Measurements from ENCODE around the gene AK3.

DNA sequence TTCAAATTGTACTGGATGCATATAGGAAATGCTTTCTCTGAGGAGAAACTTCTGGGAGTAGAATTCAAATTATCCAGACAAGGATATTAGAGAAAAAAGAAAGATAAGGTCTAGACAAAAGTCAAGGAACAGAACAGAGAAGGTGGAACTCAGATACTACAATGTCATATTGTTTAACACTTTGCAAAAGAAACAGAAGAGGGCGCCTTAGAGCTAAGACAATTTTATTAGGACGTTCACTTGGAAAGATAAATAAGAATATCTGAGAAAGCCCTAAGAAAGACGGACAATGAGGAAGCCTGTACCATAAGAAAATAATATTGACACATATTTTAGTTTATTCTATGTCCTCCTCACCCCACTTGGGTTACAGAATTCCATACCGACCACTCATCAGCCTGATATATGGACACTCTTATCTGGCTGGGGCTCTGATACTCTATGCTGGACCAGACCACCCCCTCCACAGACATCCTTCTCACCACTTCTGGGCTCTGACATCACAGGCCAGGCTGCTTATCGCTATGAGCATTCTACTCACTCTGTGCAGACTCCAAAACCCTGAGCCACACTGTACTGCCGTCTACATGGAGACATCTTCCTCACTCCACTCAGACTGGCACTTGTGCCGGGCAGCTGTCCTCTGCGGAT lies 9.1 kb upstream of the AK3 start:
- TF ChIP-seq, protein P1, sequence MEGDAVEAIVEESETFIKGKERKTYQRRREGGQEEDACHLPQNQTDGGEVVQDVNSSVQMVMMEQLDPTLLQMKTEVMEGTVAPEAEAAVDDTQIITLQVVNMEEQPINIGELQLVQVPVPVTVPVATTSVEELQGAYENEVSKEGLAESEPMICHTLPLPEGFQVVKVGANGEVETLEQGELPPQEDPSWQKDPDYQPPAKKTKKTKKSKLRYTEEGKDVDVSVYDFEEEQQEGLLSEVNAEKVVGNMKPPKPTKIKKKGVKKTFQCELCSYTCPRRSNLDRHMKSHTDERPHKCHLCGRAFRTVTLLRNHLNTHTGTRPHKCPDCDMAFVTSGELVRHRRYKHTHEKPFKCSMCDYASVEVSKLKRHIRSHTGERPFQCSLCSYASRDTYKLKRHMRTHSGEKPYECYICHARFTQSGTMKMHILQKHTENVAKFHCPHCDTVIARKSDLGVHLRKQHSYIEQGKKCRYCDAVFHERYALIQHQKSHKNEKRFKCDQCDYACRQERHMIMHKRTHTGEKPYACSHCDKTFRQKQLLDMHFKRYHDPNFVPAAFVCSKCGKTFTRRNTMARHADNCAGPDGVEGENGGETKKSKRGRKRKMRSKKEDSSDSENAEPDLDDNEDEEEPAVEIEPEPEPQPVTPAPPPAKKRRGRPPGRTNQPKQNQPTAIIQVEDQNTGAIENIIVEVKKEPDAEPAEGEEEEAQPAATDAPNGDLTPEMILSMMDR (IDR thresholded peaks at IDR 0.05): peak; percentile 36; the same call in 1 of the 2 replicates
- TF ChIP-seq, protein P2, sequence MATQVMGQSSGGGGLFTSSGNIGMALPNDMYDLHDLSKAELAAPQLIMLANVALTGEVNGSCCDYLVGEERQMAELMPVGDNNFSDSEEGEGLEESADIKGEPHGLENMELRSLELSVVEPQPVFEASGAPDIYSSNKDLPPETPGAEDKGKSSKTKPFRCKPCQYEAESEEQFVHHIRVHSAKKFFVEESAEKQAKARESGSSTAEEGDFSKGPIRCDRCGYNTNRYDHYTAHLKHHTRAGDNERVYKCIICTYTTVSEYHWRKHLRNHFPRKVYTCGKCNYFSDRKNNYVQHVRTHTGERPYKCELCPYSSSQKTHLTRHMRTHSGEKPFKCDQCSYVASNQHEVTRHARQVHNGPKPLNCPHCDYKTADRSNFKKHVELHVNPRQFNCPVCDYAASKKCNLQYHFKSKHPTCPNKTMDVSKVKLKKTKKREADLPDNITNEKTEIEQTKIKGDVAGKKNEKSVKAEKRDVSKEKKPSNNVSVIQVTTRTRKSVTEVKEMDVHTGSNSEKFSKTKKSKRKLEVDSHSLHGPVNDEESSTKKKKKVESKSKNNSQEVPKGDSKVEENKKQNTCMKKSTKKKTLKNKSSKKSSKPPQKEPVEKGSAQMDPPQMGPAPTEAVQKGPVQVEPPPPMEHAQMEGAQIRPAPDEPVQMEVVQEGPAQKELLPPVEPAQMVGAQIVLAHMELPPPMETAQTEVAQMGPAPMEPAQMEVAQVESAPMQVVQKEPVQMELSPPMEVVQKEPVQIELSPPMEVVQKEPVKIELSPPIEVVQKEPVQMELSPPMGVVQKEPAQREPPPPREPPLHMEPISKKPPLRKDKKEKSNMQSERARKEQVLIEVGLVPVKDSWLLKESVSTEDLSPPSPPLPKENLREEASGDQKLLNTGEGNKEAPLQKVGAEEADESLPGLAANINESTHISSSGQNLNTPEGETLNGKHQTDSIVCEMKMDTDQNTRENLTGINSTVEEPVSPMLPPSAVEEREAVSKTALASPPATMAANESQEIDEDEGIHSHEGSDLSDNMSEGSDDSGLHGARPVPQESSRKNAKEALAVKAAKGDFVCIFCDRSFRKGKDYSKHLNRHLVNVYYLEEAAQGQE (IDR thresholded peaks at IDR 0.05; ENCODE audit: insufficient read depth in 1 of 2, low read depth in 2 of 2, low read length in 1 of 2): no peak
- TF ChIP-seq POLR2AphosphoS5 (IDR thresholded peaks at IDR 0.05; ENCODE audit: low read depth, low read length): no peak

All from Panc1 (cell line).